Measurements from ENCODE around the gene MAMDC4. TPM values are rescaled to one million over a fixed set of nuclear protein-coding genes. Genes with fewer than 3 reads are reported as not detected.
A peak's percentile ranks its signal among the peaks of the same experiment; 100 is the strongest.
"Not testable (repeated sequence)": the region's sequence is repeated elsewhere in the genome, so short reads cannot be mapped to it uniquely, and the experiment has no call there.

Gene MAMDC4
- total RNA-seq, 1 experiment from 2014 or later: 6.3 TPM

GRCh38 chr9:136865768-136866103 lies 13.6 kb downstream of the MAMDC4 start:
- intact Hi-C loops (cut with micrococcal nuclease; ENCODE audit: unreplicated experiment) (no loop called here), in situ Hi-C loops (cut with HindIII; ENCODE audit: low pct_unique_long_range_greater_than_20kb, low sequenced_read_pairs) (no loop called here)
- peak overlapping the region; percentile 66; the same call in 1 of the 2 replicates for H3K27ac ChIP-seq (ENCODE audit: low read length)
- no peak for TF ChIP-seq CTCF (IDR thresholded peaks at IDR 0.05)
- TF ChIP-seq POLR2AphosphoS5 (IDR thresholded peaks at IDR 0.05; ENCODE audit: low read depth, low read length): no peak
- TF ChIP-seq SIN3A (IDR thresholded peaks at IDR 0.05; ENCODE audit: borderline replicate concordance, insufficient read depth, low read depth, low read length): no peak
- TF ChIP-seq REST (IDR thresholded peaks at IDR 0.05; ENCODE audit: insufficient read depth in 1 of 2, low read depth in 2 of 2, low read length in 1 of 2): no peak
- no peak for TF ChIP-seq TCF7L2 (IDR thresholded peaks at IDR 0.05; ENCODE audit: low read depth, low read length)
- CTCF ChIA-PET: no interaction called here
- H3K36me3 ChIP-seq (ENCODE audit: control insufficient read depth, insufficient read depth, low read length): no peaks in the 10 kb centered on the region; the same call in 1 of the 2 replicates
- no peaks in the 10 kb centered on the region for H3K9me3 ChIP-seq (ENCODE audit: control insufficient read depth, insufficient read depth, low read depth, low read length)
- no peaks in the 10 kb centered on the region for H3K27me3 ChIP-seq (ENCODE audit: control insufficient read depth, insufficient read depth, low read length)
- H3K4me3 ChIP-seq (ENCODE audit: low read depth in 2 of 2, low read length in 2 of 2): peak overlapping the region; percentile 61 to 62
- POLR2A ChIA-PET: interaction anchor here (1.0 kb wide), 1 partner anchor 20 kb away, joined by 4 read pairs; no protein-coding TSS in a partner anchor
- H3K4me1 ChIP-seq (ENCODE audit: control insufficient read depth, insufficient read depth, low read length): peaks cover 7% of the 10 kb centered on the region; the same call in 1 of the 2 replicates
- DNase-seq (ENCODE audit: low read depth, low spot score) (no peak), ATAC-seq (peak; percentile 35)
- BruUV-seq (replicated peaks): no TSS peak

- POLR2A ChIA-PET; ATAC-seq; BruUV-seq (replicated peaks): not testable (repeated sequence)
Measured at GRCh38 chr9:136866898-136867421, 14.8 kb downstream of the MAMDC4 start.

GRCh38 chr9:136867480-136867879 lies 15.3 kb downstream of the MAMDC4 start:
- no peak overlapping the region for H3K4me3 ChIP-seq (ENCODE audit: low read depth in 2 of 2, low read length in 2 of 2)
- H3K27me3 ChIP-seq (ENCODE audit: control insufficient read depth, insufficient read depth, low read length): no peaks in the 10 kb centered on the region
- intact Hi-C loops (cut with micrococcal nuclease; ENCODE audit: unreplicated experiment): no loop called here
- H3K27ac ChIP-seq (ENCODE audit: low read length): no peak overlapping the region
- ChIA-PET CTCF (no interaction called here), POLR2A (no interaction called here)
- DNase-seq (ENCODE audit: low read depth, low spot score): no peak
- ATAC-seq: no peak
- no peak for TF ChIP-seq REST (IDR thresholded peaks at IDR 0.05; ENCODE audit: insufficient read depth in 1 of 2, low read depth in 2 of 2, low read length in 1 of 2)
- no peak for TF ChIP-seq CTCF (IDR thresholded peaks at IDR 0.05)
- TF ChIP-seq TCF7L2 (IDR thresholded peaks at IDR 0.05; ENCODE audit: low read depth, low read length): no peak
- peaks cover 3% of the 10 kb centered on the region; the same call in 1 of the 2 replicates for H3K9me3 ChIP-seq (ENCODE audit: control insufficient read depth, insufficient read depth, low read depth, low read length)
- H3K4me1 ChIP-seq (ENCODE audit: control insufficient read depth, insufficient read depth, low read length): peaks cover 3% of the 10 kb centered on the region; the same call in 1 of the 2 replicates
- no TSS peak for BruUV-seq (replicated peaks)
- H3K36me3 ChIP-seq (ENCODE audit: control insufficient read depth, insufficient read depth, low read length): no peaks in the 10 kb centered on the region; the same call in 1 of the 2 replicates
- in situ Hi-C loops (cut with HindIII; ENCODE audit: low pct_unique_long_range_greater_than_20kb, low sequenced_read_pairs): no loop called here

More at GRCh38 chr9:136866898-136867421, 14.8 kb downstream of the MAMDC4 start:
- H3K9me3 ChIP-seq (ENCODE audit: control insufficient read depth, insufficient read depth, low read depth, low read length); CTCF ChIA-PET; intact Hi-C loops (cut with micrococcal nuclease; ENCODE audit: unreplicated experiment); in situ Hi-C loops (cut with HindIII; ENCODE audit: low pct_unique_long_range_greater_than_20kb, low sequenced_read_pairs); H3K4me1 ChIP-seq (ENCODE audit: control insufficient read depth, insufficient read depth, low read length); H3K27ac ChIP-seq (ENCODE audit: low read length); DNase-seq (ENCODE audit: low read depth, low spot score); H3K36me3 ChIP-seq (ENCODE audit: control insufficient read depth, insufficient read depth, low read length); H3K27me3 ChIP-seq (ENCODE audit: control insufficient read depth, insufficient read depth, low read length): not testable (repeated sequence)
- peak overlapping the region; percentile 47 to 62 for H3K4me3 ChIP-seq (ENCODE audit: low read depth in 2 of 2, low read length in 2 of 2)
